Adrenal gland (tissue), 12 donors: ENCODE measurements around the gene PELI2. TPM values are rescaled to one million over a fixed set of nuclear protein-coding genes. Genes with fewer than 3 reads are reported as not detected.
A peak's percentile ranks its signal among the peaks of the same experiment; 100 is the strongest.

ENCODE experiments used
- DNase-seq, 7 donors: peaks; one replicate each; pipeline ENCODE4 v3.0.0-alpha.2; 2019 to 2020
- H3K27ac ChIP-seq, 5 donors: fragments of 200-600 bp; sonication (generic) in 4 of 5; 1 replicate in 3 of 5; 2 replicates in 2 of 5; pipeline versions ENCODE4 v1.5.1 to v1.8.0; 2016 to 2020; ENCODE audit warnings: mild to moderate bottlenecking in 1 of 5
- H3K27me3 ChIP-seq: fragments of 200-600 bp; 2 replicates; pipeline ENCODE4 v1.8.0; 2021
- H3K36me3 ChIP-seq, 2 donors: fragments of 200-600 bp; replicated peaks in 1 of 2; 1 replicate in 1 of 2; 2 replicates in 1 of 2; pipeline versions ENCODE4 v1.5.1 to v1.8.0; 2018 to 2022
- H3K4me1 ChIP-seq, 2 donors: fragments of 200-600 bp; replicated peaks in 1 of 2; 1 replicate in 1 of 2; 2 replicates in 1 of 2; pipeline versions ENCODE4 v1.5.1 to v1.8.0; 2018 to 2021
- H3K4me3 ChIP-seq, 4 donors: fragments of 200-600 bp; sonication (generic) in 3 of 4; one replicate each; pipeline ENCODE4 v1.5.1; 2016 to 2018
- H3K9me3 ChIP-seq, 3 donors: fragments of 200-600 bp; sonication (generic) in 1 of 3; replicated peaks in 1 of 3; 1 replicate in 2 of 3; 2 replicates in 1 of 3; pipeline versions ENCODE4 v1.5.1 to v1.8.0; 2016 to 2021
- POLR2A ChIP-seq, 2 donors: fragments of 450-650 bp; IDR thresholded peaks; one replicate each; pipeline ENCODE4 v1.6.1; 2017; ENCODE audit warnings: antibody characterized with exemption in 2 of 2, mild to moderate bottlenecking in 2 of 2, moderate library complexity in 1 of 2
- WGBS, 4 donors: extraction: QIAGEN DNeasy Blood & Tissue Kit in 2 of 4; methylation state at CpG; one replicate each; pipeline versions ENCODE4 v1.1.5 to v1.1.7; 2013 to 2017; 5-methylcytosine and 5-hydroxymethylcytosine counted together
- intact Hi-C, 2 donors: fragments of 100-400 bp; cut with DNase I; formaldehyde crosslinking; loops; one replicate each; pipeline versions ENCODE4 v1.14.1 to v1.15.0; 2022 to 2023
- polyA plus RNA-seq, 3 donors: library from polyadenylated mRNA; stranded (reverse); fragments of 200-250 nt in 2 of 3; fragments of 350-450 nt in 1 of 3; fragmentation: Illumina TruSeq in 1 of 3; extraction: RNeasy Lipid Tissue Mini Kit (QIAGEN cat#74804) in 1 of 3; gene quantifications; one replicate each; pipeline ENCODE4 v1.2.3, GENCODE V29; 2013 to 2014
- total RNA-seq, 9 donors: library from RNA; depleted of rRNA in 4 of 9; stranded (reverse); fragments of >200 nt in 4 of 9; fragments of 120-200 nt in 1 of 9; fragmentation: NEBNext Ultra II Directional in 1 of 9; extraction: Animal tissue kit (Norgen Biotek cat#: 25700) in 1 of 9; gene quantifications; one replicate each; pipeline versions ENCODE4 v1.1.0 to v1.2.4, GENCODE V29; 2013 to 2023
- TF ChIP-seq, protein P1 (sequence below), 6 experiments: fragments of 450-650 bp in 4 of 6; fragments of 200-600 bp in 2 of 6; sonication (generic) in 1 of 6; IDR thresholded peaks; 1 replicate in 5 of 6; 2 replicates in 1 of 6; pipeline versions ENCODE4 v1.5.1 to v1.8.0; 2016 to 2021; ENCODE audit warnings: antibody characterized with exemption in 6 of 6, mild to moderate bottlenecking in 2 of 6, moderate library complexity in 1 of 6
- donor health status: healthy with polysubstance abuse.
- donor health status: Bipolar disorder and iron deficiency.
- donor health status: DM: yes; HTN: yes; CAD: no.
- donor health status: DM: no; HTN: no; CAD: no.
- donor health status: DM: no; HTN: no; CAD: no.
- donor health status: DM: yes; HTN: yes; CAD: no.

PELI2 gene
- total and polyA plus RNA-seq, 12 donors = 1.4 to 14.1 (median 5.9) TPM

DNA sequence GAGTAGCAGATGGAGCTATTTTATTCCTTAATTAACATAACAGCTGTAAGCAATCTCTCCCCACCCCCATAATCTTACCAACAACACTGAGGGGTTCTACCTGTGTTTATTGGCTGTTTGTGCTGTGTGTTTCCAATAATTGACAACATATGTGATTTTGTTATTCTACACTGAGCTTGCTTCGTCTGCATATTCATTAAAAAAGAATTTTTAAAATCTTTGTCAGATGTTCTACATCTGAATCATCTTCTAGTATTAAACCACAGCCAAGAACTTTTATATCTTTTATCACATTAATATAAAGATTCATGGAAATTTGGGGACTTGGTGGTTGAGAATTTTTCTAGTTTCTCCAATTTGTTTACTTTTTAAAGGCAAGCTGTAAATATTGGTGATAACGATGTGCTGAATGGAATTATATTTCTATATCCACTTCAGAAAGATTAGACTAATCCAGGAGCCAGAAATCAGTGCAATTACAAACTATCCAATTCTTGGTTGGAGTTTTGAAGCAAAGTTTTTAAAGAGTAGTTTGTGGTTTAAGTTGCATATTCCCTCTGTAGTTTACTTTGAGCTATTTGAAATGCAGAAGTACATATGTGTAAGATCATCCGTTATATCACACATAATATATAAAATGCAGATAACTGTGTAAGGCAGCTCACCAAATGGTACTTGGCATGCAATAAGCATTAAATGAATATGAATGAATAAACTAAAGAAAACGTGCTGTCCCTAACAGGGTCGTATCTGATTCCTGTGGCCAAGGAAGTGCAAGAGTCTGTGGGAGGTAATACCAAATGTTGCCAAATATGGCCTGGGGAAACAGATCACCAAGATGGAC is 206.9 kb downstream of the PELI2 start:
- H3K9me3 ChIP-seq = no peaks in the 10 kb centered on the region
- no peak for DNase-seq
- WGBS, 4 donors = 77 to 84% (median 78%) methylated on average over 5 of the region's 5 CpGs
- intact Hi-C loops = no loop called here
- TF ChIP-seq POLR2A (IDR thresholded peaks at IDR 0.05) = no peak
- TF ChIP-seq, protein P1, sequence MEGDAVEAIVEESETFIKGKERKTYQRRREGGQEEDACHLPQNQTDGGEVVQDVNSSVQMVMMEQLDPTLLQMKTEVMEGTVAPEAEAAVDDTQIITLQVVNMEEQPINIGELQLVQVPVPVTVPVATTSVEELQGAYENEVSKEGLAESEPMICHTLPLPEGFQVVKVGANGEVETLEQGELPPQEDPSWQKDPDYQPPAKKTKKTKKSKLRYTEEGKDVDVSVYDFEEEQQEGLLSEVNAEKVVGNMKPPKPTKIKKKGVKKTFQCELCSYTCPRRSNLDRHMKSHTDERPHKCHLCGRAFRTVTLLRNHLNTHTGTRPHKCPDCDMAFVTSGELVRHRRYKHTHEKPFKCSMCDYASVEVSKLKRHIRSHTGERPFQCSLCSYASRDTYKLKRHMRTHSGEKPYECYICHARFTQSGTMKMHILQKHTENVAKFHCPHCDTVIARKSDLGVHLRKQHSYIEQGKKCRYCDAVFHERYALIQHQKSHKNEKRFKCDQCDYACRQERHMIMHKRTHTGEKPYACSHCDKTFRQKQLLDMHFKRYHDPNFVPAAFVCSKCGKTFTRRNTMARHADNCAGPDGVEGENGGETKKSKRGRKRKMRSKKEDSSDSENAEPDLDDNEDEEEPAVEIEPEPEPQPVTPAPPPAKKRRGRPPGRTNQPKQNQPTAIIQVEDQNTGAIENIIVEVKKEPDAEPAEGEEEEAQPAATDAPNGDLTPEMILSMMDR (IDR thresholded peaks at IDR 0.05) = no peak
- H3K4me3 ChIP-seq = no peak overlapping the region
- no peaks in the 10 kb centered on the region for H3K36me3 ChIP-seq
- H3K27me3 ChIP-seq = no peaks in the 10 kb centered on the region
- no peak overlapping the region for H3K27ac ChIP-seq
- no peaks in the 10 kb centered on the region for H3K4me1 ChIP-seq

DNA sequence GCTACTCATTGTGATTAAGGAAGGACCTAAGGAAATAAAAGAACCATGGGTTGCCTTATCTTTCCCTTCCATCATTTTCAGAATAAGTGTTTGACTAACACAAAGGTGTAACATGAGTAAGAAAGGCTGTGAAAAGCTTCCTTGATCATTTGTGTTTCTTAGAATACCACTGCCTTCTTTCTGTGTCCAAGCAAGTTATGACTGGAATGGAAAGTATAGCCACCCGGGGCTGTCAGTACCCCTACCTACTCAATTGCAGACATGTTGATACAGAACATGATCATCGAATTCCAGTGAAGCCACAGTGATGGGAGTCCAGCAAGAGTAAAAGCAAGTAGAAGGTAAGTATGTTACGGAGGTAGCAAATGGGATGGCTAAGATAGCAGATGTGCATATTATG is 209.8 kb downstream of the PELI2 start:
- Histone ChIP-seq H3K27ac (no peak overlapping the region), H3K9me3 (no peaks in the 10 kb centered on the region), H3K36me3 (no peaks in the 10 kb centered on the region), H3K4me1 (peaks cover under 1 to 4% of the 10 kb centered on the region in 2 donors), H3K4me3 (no peak overlapping the region), H3K27me3 (no peaks in the 10 kb centered on the region)
- no peak for TF ChIP-seq POLR2A (IDR thresholded peaks at IDR 0.05)
- TF ChIP-seq, protein P1 (IDR thresholded peaks at IDR 0.05) = no peak
- intact Hi-C loops = no loop called here
- DNase-seq = no peak
- 83 to 96% (median 90%) methylated on average over 3 of the region's 3 CpGs for WGBS, 4 donors

DNA sequence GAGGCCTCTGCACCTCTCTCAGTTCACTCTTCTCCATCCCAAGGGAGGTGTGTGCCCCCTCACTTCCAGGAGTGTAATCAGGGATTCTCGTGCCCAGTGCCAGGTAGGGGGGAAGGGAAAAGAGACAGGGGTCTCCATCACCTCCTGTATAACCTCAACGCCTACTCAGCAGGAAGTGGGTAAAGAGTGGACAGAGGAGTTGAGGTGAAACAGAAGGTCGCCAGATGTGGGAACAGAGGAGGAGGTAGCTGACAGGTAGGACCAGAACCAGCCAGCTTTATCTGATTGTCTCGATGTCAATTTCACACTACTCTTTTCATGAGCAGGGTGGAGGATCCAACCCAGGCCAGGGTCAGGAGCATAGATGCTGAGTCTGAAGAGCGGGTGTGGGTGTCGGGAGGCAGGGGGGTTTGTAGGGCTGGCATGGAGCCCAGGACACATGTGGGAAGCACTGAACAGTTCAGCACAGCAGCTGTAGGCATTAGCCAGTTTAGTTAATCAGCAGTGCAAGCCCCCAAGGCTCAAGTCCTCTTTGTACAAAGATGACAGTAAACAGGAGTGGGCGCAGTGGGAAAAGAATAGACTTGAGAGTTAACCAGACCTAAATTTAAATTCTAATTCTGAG is 213.5 kb downstream of the PELI2 start:
- Histone ChIP-seq H3K27ac (no peak overlapping the region), H3K27me3 (no peaks in the 10 kb centered on the region), H3K4me3 (no peak overlapping the region), H3K9me3 (no peaks in the 10 kb centered on the region), H3K36me3 (no peaks in the 10 kb centered on the region), H3K4me1 (peaks cover 13 to 21% of the 10 kb centered on the region in 2 donors)
- WGBS, 4 donors = 83 to 86% (median 85%) methylated on average over 7 of the region's 7 CpGs
- no peak for DNase-seq
- intact Hi-C loops = no loop called here
- TF ChIP-seq, protein P1 (IDR thresholded peaks at IDR 0.05) = no peak
- TF ChIP-seq POLR2A (IDR thresholded peaks at IDR 0.05) = no peak

DNA sequence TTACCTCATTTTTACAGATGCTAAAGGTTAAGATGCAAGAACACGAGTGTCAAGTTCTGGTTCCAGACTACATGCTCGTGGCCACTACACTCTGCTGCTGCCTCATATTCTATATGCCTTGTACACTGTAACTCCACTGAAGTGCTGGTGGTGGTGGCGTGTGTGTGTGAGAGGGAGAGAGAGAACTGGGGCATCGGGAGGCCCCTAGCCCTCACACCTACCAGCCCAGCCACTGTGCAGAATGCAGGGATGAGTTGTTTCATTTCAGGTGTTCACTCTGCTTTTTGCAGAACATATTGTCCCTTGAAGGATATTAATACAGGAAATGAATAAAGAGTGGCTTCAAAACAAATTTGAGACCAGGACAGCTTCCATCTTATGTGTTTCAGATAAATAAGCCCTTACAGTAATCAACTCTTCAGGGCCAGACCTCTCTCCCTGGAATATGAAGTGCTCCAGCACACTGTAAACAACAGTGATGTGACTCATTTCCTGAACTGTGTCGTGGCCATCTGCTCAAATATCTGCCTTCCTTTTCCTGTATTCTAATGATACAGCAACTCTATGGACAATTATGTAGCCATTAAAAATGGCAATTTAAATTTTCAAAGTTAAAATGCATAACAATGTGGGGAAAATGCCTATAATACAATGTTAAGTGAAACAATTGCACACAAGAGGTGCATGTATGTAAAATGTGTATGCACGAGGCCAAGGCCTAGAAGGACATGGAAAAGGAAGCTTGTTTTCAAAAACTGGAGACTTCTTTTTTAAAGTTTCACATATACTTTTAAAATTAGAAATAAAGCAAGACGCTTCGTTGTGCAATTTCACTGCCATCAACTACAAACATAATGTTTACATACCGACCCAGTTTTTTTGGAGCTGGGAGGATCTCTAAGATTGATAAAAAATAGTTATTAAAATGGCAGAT is 215.4 kb downstream of the PELI2 start:
- Histone ChIP-seq H3K4me3 (no peak overlapping the region), H3K9me3 (no peaks in the 10 kb centered on the region), H3K27me3 (no peaks in the 10 kb centered on the region), H3K36me3 (no peaks in the 10 kb centered on the region), H3K4me1 (peaks cover 13 to 21% of the 10 kb centered on the region in 2 donors), H3K27ac (peak overlapping the region in 4 of 5 donors; percentile 2 to 49 (median 26))
- 58 to 71% (median 63%) methylated on average over 9 of the region's 9 CpGs for WGBS, 4 donors
- intact Hi-C loops = no loop called here
- DNase-seq = peak in 5 of 7 donors; percentile 30 to 62 (median 45)
- TF ChIP-seq, protein P1 (IDR thresholded peaks at IDR 0.05) = no peak
- no peak for TF ChIP-seq POLR2A (IDR thresholded peaks at IDR 0.05)
